M059J (cell line): ENCODE results near the gene TMEM63A. TPM values are rescaled to one million over a fixed set of nuclear protein-coding genes. Genes with fewer than 3 reads are reported as not detected.
"Not testable (repeated sequence)": the region's sequence is repeated elsewhere in the genome, so short reads cannot be mapped to it uniquely, and the experiment has no call there.

ENCODE experiments used
- DNase-seq: peaks from one replicate; pipeline ENCODE4 v3.0.0-alpha.2; 2012; ENCODE audit warnings: low read depth
- total RNA-seq: library from RNA; depleted of rRNA; stranded (reverse); fragments of >200 nt; shearing (Covaris generic); gene quantifications from 2 replicates; pipeline ENCODE4 v1.2.3, GENCODE V29; 2014

TMEM63A gene
- total RNA-seq, 1 experiment from 2014 or later: 16.3 TPM

DNA sequence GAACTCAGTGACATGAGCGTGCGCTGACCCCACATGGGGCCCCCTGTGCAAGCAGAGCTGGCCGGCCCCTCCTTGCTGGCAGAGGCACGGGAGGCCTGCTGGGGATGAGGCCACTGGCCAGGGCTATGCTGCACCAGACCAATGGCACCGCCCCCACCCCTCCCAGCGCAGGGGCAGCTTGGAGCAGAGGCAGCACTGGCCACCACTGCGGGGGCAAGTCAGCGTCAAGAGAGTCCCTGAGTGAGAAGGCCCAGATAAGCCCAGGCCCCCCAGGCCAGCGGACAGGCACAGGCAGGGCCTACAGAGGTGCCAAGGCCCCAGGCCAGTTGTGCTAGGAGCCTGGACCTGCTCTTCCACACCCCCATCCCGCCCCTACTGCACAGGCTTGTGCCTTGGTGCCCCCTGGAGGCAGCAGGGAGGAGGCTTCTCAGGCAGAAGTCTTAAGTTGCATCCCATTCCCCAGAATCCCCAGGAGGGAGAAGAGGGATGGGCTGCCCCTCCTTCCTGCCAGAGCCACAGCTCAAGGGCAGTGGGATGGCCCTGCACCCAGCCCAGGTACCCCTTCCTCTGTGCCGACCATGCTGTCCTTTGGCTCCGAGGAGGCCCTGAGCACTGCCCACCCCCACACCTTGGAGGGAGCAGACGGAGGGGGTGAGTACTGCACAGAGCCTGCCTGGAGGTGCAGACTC is 36.5 kb downstream of the TMEM63A start:
- DNase-seq: peak; percentile 76

DNA sequence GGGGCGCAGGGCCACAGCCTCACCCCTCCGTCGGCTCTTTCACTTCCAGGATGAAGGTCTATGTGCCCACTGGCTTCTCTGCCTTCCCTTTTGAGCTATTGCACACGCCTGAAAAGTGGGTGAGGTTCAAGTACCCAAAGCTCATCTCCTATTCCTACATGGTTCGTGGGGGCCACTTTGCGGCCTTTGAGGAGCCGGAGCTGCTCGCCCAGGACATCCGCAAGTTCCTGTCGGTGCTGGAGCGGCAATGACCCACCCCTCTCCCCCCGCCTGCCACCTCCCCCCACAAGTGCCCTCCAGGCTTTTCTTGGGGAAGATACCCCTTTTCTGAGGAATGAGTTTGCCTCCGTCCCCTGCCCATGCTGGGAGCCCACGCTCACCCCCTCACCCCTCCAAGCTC is 37.1 kb downstream of the TMEM63A start:
- no peak for DNase-seq

GRCh38 chr1:225844236-225845061 is 37.7 kb downstream of the TMEM63A start:
- DNase-seq: no peak

DNA sequence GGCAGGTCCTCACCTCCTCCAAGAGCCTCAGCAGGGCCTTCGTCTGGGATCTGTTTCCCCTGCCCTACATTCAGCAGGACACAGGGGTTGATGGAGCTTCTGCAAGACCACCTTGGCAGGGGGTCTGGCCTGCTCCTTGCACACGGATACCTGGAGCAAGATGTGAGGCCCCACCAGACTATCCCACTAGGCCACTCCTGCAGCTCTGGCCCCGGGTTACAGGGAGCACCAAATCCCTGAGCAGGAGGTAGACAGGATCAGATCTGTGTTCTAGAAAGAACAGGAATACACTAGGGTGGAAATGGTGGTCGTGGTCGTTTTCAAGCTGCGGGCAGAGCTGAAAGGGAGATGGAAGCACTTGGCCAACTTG is 38.8 kb downstream of the TMEM63A start:
- no peak for DNase-seq

- DNase-seq: no peak
These were observed 39.3 kb downstream of the TMEM63A start for GRCh38 chr1:225842788-225843425.

DNA sequence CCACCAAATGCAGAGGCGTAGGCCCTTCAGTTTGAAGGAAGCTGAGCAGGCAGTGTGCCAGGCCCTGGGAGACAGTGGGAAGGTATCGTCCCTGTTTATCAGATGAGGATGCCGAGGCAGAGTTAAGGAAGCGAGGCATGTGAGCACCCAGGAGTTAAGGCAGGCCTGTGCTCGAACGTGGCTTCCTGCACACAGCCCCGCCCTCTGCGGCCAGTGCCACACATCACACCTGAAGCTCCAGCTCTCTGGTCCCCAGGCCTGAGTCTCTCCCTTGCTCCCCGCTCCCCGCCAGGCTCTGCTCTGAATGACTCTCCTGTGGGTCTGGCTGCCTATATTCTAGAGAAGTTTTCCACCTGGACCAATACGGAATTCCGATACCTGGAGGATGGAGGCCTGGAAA is 40.1 kb downstream of the TMEM63A start:
- no peak for DNase-seq

DNA sequence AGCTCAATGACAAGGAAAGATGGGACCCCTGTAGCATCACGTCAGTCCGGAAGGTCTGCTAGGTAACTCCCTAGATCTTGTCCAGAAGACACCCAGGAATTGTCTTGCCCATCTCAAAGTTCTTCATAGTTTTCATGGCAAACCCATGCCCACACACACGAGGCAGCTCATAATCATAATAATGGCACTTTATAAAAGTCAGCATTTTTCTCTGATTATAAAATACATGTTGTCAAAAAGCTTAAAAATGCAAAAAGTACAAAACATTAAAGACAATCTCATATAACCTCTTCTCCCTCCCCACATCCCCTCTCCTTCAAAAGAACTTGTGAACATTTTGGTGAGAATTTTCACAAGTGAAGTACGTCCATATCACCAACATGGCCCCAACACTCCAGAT is 41.5 kb downstream of the TMEM63A start:
- DNase-seq: no peak

- DNase-seq: no peak
These were observed 42.0 kb downstream of the TMEM63A start for GRCh38 chr1:225840223-225840610.

DNA sequence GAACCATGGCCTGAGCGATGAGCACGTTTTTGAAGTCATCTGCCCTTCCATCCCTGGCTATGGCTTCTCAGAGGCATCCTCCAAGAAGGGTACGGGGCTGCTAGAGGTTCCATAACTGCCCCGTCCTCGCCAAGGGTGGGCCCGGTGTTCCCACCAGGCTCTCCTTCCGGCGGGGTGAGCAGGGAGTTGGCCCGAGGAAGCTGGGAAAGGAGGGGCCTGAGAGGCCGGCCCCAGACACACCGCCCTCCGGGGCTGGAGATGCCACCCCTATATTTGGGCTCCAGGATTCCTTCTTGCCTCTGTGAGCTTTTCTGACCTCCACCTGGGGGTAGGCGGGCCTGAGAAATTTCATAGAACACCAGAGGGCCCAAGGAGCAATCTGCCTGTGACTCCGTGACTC is 43.4 kb downstream of the TMEM63A start:
- no peak for DNase-seq

GRCh38 chr1:225836296-225836695 is 45.9 kb downstream of the TMEM63A start:
- DNase-seq: not testable (repeated sequence)

GRCh38 chr1:225835856-225836255 is 46.3 kb downstream of the TMEM63A start:
- no peak for DNase-seq

DNA sequence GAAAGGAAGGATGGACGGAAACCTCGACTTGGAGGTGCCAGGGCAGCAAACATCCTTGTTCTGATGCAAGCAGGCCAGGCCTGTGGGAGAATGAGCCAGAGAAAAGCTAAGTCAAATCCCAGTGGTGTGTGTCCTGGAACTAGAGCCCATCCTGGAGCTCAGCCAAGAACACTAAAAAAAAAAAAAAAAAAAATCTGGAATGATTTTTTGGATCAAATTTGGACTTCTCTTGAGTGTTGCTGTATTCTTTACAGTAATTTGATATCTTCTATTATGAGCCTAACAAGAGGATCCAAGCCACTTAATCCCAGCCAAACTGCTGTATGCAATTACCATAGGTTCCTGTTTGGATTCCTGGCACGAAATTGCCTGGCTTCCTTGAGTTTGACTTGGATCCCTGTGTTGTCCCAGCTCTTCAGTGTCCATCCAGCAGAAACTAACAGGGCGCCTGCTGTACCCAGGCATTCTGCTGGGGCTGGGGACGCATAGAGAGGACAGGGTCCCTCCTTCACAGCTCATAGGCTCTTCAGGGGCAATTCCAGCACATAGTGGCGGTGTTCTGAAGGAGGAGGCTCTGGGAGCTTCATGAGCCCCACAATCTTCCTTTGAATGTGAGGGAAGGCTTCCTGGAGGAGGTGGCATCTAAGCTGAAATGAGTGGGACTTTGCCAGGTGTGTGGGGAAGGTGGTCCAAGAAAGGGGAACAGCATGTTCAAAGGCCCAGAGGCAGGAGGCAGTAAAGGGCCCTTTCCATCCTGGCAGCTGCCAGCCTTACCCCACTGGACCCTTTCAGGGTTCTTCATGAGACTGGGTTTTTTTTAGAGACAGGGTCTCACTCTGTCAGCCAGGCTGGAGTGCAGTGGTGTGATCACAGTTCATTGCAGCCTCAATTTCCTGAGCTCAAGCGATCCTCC is 47.5 kb downstream of the TMEM63A start:
- DNase-seq: peak; percentile 36

DNA sequence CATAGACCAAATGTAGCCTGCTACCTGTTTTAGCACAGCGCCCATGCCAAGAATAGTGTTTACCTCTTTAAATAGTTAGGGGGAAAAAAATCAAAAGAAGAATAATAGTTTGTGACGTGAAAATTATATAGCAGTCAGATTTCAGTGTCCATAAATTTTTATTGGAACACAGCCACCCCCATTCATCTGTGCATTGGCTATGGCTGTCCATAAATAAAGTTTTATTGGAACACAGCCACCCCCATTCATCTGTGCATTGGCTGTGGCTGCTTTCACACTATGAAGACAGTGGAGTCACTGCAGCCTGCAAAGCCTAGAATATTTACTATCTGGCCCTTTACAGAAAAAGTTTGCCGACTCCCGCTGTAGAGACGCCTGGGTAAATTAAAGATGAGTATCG is 51.3 kb downstream of the TMEM63A start:
- DNase-seq: no peak

- DNase-seq: no peak
These were observed 53.4 kb downstream of the TMEM63A start for GRCh38 chr1:225828706-225829345.

DNA sequence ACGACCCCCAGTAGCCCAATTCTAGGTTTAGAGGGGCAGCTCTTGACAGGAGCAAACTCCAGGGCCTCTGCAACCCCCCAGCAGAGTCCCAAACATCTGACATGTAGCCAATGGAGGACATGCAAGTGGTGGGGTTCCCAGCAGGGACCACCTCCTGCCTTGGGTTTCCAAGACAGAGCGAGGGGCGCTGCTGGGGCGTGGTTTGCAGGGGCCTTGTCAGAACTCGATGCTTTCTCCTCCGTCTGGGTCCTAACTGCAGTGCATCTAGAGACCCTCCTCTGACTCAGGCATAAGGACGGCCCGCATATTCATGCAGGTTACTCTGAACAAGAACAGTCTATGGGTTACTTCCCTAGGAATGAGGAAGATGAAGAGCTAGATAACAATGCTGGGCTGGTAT is 55.1 kb downstream of the TMEM63A start:
- DNase-seq: no peak

- DNase-seq: no peak
These were observed 56.6 kb downstream of the TMEM63A start for GRCh38 chr1:225825607-225826007.

DNA sequence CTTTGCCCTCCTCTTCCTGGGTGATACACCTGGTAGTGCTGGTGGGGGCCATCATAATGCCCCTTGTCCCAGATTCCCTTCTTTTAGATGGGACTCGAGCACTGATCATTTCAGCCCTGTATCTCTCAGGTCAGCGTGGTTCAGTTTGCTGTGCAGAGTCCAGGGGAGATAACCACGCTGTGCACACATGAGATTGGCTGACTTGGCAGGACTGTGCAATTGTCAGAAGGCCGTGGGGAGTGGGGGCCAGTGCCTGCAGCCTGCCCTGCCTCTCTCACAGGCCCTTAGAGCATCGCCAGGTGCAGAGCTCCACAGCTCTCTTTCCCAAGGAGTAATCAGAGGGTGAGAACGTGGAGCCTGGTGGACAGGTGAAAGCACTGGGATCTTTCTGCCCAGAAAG is 57.1 kb downstream of the TMEM63A start:
- DNase-seq: no peak

DNA sequence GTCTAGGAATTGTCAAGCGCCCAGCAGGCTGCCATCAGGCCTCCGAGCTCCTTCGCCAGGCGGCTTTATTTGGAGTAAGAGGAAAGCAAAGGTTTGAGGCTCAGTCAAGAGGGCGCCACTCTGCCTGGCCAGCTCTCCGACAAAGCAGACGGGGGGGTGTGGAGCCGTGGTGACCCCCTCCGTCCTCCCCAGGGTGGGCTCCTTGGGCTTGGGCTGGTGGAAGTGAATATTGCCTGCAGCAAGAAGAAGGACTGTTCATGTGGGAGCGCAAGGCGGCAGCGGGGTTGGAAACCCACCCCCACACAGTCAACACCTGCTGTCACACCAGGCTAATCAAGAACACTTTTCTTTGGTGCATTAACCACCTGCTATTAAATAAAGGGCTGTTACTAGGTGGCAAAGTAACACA is 57.6 kb downstream of the TMEM63A start:
- no peak for DNase-seq

DNA sequence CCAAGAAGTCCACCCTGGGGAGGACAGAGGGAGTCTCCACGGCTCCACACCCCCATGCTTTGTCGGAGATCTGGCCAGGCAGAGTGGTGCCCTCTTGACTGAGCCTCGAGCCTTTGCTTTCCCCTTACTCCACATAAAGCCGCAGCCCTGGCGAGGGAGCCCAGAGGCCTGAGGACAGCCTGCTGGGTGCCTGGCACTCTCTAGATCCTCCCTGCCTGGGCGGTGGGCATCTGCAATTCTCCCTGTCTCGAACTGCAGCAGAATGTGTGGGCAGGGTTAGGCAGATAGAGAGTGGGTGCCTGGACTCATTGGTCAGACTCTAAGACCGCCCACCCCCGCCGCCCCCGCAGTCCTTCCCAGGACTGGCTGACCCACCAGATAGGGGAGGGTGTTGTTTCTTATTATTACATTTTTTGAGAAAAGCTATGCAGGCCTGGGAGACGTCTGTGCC is 58.3 kb downstream of the TMEM63A start:
- no peak for DNase-seq

- DNase-seq: no peak
These were observed 59.4 kb downstream of the TMEM63A start for GRCh38 chr1:225822655-225823403.
